ENCODE data around the gene ZMYND11.

The ZMYND11 gene

DNA sequence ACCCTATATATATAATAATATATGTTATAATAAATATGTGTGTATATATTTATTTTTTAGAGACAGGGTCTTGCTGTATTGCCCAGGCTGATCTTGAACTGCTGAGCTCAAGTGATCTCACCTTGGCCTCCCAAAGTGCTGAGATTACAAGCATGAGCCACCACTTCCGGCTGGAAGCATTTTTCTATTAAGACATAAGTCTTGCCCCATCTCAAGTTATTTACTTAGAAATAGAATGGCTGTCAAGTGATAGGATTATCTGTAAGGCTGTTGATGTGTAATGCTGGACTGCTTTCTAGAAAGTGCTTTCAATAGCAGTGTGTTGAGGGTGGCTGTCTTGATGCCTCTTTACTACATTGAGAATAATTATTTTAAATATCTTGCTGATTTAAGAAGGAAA lies 65.2 kb downstream of the ZMYND11 start:
- no peak for DNase-seq

GRCh38 chr10:201328-201771 lies 66.1 kb downstream of the ZMYND11 start:
- no peak for DNase-seq

- no peak for DNase-seq
Measured at GRCh38 chr10:208616-209015, 73.4 kb downstream of the ZMYND11 start.

GRCh38 chr10:209357-209756 lies 74.1 kb downstream of the ZMYND11 start:
- no peak for DNase-seq

DNA sequence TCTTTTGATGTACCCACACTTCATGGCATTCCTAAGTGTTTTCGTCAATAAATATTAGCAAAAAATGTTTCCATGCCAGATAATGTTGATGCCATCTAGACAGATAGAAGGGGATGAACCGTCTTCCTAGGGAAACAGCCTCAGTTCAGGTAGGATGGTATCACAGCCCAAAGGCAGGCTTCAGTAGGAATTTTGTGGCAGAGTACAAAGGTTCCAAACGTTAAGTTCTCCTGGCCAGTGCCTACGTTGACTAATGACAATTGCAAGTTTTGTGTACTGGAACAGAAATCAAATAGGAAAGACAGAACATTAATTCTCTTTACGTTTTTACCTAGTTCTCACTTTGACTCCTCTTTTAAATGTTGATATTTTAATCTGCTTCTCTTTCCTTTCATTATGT lies 75.0 kb downstream of the ZMYND11 start:
- no peak for DNase-seq

DNA sequence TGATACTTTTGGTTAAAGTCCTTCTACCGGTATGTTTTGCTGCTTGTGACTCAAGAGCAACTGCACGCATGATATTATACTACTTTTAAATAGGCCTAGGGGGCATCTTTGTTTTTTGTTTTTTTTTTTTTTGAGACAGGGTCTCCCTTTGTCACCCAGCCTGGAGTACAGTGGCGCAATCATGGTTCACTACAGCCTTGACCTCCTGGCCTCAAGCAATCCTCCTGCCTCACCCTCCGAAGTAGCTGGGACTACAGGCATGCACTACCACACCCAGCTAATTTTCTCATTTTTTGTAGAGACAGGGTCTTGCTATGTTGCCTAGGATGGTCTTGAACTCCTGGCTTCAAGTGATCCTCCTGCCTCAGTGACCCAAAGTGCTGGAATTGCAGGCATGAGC lies 80.2 kb downstream of the ZMYND11 start:
- no peak for DNase-seq

- DNase-seq: no peak
Measured at GRCh38 chr10:218798-219197, 83.5 kb downstream of the ZMYND11 start.

DNA sequence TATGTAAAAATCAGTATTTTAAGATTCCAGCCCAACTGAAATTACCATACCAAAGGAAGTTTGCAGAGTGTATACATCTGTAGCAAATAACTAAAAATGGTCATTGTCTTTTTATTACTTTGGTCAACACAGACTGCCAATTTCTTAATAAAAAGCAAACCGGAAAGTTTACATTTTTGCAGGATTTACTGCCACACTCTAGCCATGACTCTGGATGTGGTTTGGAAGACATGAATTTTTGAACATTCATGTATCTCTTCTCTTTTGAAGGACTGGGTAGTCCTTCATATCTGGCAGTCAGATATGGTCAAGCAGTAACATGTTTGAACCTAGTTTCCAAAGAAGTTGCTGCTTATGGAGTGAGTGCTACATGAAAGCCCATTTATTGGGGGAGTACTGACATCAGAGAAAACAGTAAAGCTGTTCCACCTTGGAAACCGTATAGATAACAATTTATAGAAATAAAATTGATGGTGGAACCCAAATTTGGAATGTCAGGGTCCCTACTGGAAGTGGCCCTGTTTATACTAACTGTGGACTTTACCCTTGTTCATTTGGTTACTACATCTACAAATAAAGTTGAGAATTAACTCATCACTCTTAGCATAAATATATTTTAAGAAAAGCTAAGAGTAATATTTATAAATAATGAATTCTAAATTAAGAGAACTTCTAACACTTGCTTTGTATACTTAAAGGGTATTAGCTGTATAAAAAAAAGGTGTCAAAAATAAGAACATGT lies 84.6 kb downstream of the ZMYND11 start:
- DNase-seq: no peak

- DNase-seq: no peak
Measured at GRCh38 chr10:224571-224970, 89.3 kb downstream of the ZMYND11 start.

- DNase-seq: no peak
Measured at GRCh38 chr10:226018-226417, 90.8 kb downstream of the ZMYND11 start.

DNA sequence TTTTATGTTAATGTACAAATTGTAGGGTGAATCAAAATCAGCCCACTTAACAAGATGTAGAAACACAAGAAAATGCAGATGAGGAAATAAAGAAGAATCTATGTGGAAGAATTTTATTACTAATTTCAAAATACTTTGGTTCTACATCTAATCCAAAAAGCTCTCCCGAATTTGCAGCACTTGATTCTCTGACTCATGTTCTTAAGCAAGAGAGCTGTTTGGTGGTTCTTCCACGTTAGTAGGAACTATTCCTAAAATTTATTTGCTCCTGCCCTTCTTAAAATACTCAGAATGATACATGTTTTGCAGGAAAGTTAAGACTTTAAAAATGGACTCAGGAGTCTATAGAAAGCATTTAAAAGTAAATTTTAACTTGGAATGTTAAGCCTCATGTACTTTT lies 91.8 kb downstream of the ZMYND11 start:
- DNase-seq: no peak

GRCh38 chr10:228366-228765 lies 93.1 kb downstream of the ZMYND11 start:
- DNase-seq: no peak

- DNase-seq: no peak
Measured at GRCh38 chr10:230758-231157, 95.5 kb downstream of the ZMYND11 start.

DNA sequence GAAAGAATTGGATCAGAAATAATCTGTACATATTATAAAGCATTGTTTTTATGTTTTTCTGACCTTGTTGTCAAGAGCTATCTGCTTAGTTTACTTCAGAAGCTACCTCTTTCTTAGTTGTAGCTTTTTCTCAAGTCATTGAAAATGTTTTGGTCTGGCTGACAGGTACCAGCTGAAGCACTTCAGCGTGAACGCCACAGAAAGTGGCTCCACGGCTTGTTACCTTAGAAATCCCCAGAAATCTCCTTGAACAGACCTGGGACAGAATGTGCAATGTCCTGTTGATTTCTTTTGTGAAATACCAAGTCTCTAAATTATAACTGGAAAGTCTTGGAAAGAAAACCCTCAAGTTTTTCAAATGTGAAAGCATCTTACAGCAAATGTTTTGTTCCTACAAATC lies 96.8 kb downstream of the ZMYND11 start:
- no peak for DNase-seq

DNA sequence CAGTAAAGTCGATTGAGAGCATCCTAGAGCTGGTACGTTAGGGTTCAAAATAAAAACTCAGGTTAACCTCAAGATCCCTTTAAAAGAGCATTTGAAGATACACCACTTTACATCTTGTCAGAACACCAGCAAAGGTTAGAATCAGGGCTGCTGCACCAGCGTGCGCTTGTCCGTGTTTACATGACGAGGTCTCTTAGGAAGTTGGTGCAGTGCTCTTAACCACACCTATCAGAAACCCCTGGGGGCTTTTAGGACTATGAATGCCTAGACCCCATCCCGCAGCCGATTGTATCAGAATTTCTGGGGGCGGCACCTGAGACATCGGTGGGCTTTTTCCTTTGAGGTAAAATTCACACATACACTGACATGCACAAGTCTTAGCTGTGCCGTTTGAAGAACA lies 97.6 kb downstream of the ZMYND11 start:
- DNase-seq: no peak

GRCh38 chr10:234708-235406 lies 99.6 kb downstream of the ZMYND11 start:
- no peak for DNase-seq

DNA sequence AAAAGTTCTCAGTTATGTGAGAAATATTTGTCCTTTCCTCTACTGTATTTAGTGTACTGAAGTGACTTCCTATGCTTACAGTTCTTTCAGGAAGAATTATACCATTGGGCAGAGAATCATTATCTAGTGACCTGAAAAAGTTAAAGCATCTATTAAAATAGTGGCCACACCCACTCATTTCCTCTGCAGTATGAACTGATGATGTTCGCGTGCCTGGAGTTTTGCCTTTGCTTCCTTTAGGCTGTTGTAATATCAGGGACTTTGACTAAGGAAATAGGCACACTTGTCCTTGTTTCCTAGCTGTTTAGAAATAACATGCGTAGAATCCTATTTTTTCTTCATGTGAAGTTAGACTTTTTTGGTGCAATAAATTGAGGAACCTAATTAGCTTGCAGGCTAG lies 100.7 kb downstream of the ZMYND11 start:
- no peak for DNase-seq

- DNase-seq: no peak
Measured at GRCh38 chr10:239109-239508, 103.9 kb downstream of the ZMYND11 start.

DNA sequence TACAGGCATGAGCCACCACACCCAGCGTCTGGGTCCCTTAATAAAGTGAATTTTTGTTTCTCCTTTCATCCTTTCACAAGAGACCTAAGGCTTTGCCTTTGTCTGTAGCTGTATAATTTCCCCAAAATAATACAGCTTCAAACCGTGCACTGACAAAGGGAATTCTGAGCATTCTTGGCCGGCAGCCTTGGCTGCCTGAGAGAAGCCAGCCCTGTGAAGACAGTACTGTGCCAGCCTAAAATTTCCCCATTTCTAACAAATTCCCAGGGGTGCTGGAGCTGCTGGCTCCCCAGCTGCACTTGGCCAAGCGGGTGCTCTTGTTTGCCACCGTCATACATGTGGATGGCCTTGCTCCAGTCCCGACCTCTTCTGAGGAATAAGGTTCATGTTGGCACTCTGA lies 106.2 kb downstream of the ZMYND11 start:
- DNase-seq: peak; percentile 35 to 39

DNA sequence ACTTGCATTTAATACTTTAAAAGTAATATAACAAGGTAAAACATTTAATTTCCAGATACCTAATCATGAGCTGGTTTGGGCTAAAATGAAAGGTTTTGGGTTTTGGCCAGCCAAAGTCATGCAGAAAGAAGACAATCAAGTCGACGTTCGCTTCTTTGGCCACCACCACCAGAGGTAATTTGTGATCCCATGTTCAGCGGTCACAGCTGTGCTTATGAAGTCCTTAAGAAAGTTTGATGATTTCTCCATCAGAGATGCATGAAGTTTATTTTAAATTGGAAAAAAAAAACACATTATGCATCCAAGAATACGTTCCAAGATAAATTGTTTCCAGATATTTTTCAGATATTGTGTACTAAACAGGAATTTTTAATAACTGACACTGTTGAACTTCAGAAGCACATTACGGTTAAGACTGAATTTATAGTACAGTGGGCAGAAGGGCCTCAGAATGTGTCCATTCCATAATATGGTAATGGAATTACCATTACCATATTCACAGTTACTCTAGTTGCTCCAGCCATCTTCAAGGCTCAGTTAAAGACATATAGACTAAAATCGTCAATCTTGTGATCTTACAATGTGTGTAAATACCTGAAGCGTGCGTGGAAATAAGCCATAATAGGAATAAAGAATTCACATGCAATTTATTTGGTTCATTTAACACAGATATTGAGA lies 106.8 kb downstream of the ZMYND11 start:
- no peak for DNase-seq

DNA sequence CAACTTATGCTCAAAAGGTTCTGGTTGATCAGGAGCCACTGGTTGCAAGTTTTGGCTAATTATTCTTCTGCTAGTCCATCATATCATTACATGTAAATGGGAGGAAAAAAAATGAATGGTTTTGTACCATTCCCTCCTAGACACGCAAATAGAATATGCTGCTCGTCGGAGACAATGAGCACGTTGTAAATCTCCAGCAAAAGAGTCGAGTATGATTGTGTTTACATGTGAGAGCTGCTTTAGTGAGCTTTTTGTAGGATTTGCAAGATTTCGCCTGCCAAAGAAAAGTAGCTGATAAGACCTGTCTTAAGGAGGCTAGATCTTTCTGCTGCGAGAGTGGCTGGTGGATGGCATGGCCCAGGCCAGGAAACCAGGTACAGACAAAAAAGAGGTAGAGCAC lies 109.0 kb downstream of the ZMYND11 start:
- peak in 1 of 2 donors; percentile 3 for DNase-seq

DNA sequence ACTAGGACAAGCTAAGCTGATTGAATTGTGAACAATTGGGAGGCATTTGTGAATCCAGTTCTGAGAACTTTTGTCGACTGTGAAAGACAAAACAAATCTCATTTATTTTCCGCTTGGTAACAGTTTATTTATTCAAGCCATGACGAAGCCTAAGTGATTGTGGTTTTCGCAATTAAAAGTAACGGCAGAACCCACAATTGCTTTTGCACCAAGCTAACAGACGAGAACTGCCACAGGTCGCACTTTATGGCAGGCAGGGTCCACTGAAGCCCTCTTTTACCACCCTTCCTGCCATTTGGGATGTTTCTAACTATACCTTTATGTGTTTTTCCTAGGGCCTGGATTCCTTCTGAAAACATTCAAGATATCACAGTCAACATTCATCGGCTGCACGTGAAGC lies 111.2 kb downstream of the ZMYND11 start:
- DNase-seq: no peak

DNA sequence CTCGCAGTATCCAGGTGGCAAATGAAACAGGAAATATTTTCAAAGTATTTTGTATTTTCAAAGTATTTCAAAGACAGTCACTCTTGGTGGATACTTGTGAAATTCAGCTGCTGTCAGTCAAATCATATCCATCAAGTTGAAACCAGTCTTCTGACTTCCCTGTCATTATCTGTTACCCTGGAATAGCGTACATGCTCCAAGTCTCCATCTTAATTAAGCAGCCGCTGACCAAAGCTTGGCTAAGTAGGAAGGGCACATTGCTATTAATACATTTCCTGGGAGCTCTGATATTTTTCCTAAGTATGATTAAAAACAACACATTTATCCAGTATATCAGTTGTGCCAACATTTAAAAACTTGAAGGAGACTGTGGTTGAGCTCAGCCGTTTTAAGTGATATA lies 112.2 kb downstream of the ZMYND11 start:
- no peak for DNase-seq

GRCh38 chr10:248307-248706 lies 113.1 kb downstream of the ZMYND11 start:
- DNase-seq: no peak

All from hippocampal formation (tissue), 2 donors.